IPS DF 6.9 (cell line): ENCODE results near the gene CPA4.
"Not testable (repeated sequence)": the region's sequence is repeated elsewhere in the genome, so short reads cannot be mapped to it uniquely, and the experiment has no call there.

Source experiments
- DNase-seq: peaks from one replicate; pipeline ENCODE4 v3.0.0-alpha.2; 2013; ENCODE audit warnings: low read depth, low spot score
- H3K27ac ChIP-seq: one replicate; pipeline ENCODE4 v1.5.1; 2013; ENCODE audit warnings: low read length, control low read depth
- H3K27me3 ChIP-seq: 2 replicates; pipeline ENCODE4 v1.6.1; 2013; ENCODE audit warnings: mild to moderate bottlenecking, low read length; ENCODE audit not compliant: control insufficient read depth, insufficient read depth
- H3K36me3 ChIP-seq: 2 replicates; pipeline ENCODE4 v1.6.1; 2013; ENCODE audit warnings: low read length; ENCODE audit not compliant: control insufficient read depth, insufficient read depth
- H3K4me1 ChIP-seq: 2 replicates; pipeline ENCODE4 v1.6.1; 2013; ENCODE audit warnings: low read length; ENCODE audit not compliant: control insufficient read depth, insufficient read depth
- H3K4me3 ChIP-seq: 2 replicates; pipeline ENCODE4 v1.5.1; 2013; ENCODE audit warnings: mild to moderate bottlenecking, low read length
- H3K9me3 ChIP-seq: 2 replicates; pipeline ENCODE4 v1.6.1; 2013; ENCODE audit warnings: low read length, inconsistent platforms; ENCODE audit not compliant: control insufficient read depth, insufficient read depth
- WGBS: extraction: QIAGEN DNeasy Blood & Tissue Kit; methylation state at CpG from one replicate; pipeline ENCODE4 v1.1.7; 2013; ENCODE audit warnings: mixed read lengths, missing lambda C conversion rate; ENCODE audit not compliant: insufficient read length, insufficient coverage; 5-methylcytosine and 5-hydroxymethylcytosine counted together

Gene CPA4

GRCh38 chr7:130292682-130293257, at the start of gene CPA4:
Gene CPA4, plus strand, starts transcription at chr7:130293161. Its CDS starts 20 bp downstream, at chr7:130293181.
- no peak for DNase-seq
- WGBS, result no CpG with 5 or more reads among the region's 1 CpG
- H3K27me3 ChIP-seq, result no peaks in the 10 kb centered on the region
- H3K4me3 ChIP-seq, result no peak within 1 kb of the TSS
- H3K9me3 ChIP-seq, result no peaks in the 10 kb centered on the region
- H3K4me1 ChIP-seq, result no peaks in the 10 kb centered on the region
- H3K36me3 ChIP-seq, result no peaks in the 10 kb centered on the region
- H3K27ac ChIP-seq, result no peak within 1 kb of the TSS

GRCh38 chr7:130243486-130243885, 49.5 kb upstream of the CPA4 start:
- not testable (repeated sequence) for H3K27me3 ChIP-seq, H3K36me3 ChIP-seq, DNase-seq, H3K9me3 ChIP-seq, H3K4me3 ChIP-seq, H3K27ac ChIP-seq, H3K4me1 ChIP-seq
- no CpG with 5 or more reads among the region's 1 CpG for WGBS

GRCh38 chr7:130246491-130246890, 46.5 kb upstream of the CPA4 start:
- H3K9me3 ChIP-seq, H3K27me3 ChIP-seq, H3K4me1 ChIP-seq, H3K4me3 ChIP-seq, H3K27ac ChIP-seq, H3K36me3 ChIP-seq, DNase-seq: not testable (repeated sequence)
- no CpG with 5 or more reads among the region's 1 CpG for WGBS

- WGBS, result no CpG with 5 or more reads among the region's 5 CpGs
- DNase-seq, H3K9me3 ChIP-seq, H3K27me3 ChIP-seq, H3K4me3 ChIP-seq, H3K36me3 ChIP-seq, H3K27ac ChIP-seq, H3K4me1 ChIP-seq: not testable (repeated sequence)
Measured at GRCh38 chr7:130248842-130249241, 44.1 kb upstream of the CPA4 start.

GRCh38 chr7:130249626-130250025, 43.3 kb upstream of the CPA4 start:
- DNase-seq, H3K4me3 ChIP-seq, H3K4me1 ChIP-seq, H3K27me3 ChIP-seq, H3K27ac ChIP-seq, H3K9me3 ChIP-seq, H3K36me3 ChIP-seq: not testable (repeated sequence)
- no CpG with 5 or more reads among the region's 3 CpGs for WGBS

- WGBS, result no CpG with 5 or more reads among the region's 6 CpGs
Measured at GRCh38 chr7:130254555-130254954, 38.4 kb upstream of the CPA4 start.

GRCh38 chr7:130256704-130257103, 36.3 kb upstream of the CPA4 start:
- Histone ChIP-seq H3K4me3 (no peak overlapping the region), H3K9me3 (peaks cover 2% of the 10 kb centered on the region; the same call in 1 of the 2 replicates), H3K36me3 (no peaks in the 10 kb centered on the region), H3K4me1 (peaks cover 2% of the 10 kb centered on the region; the same call in 1 of the 2 replicates), H3K27ac (no peak overlapping the region), H3K27me3 (no peaks in the 10 kb centered on the region)
- no peak for DNase-seq
- WGBS, result no CpG with 5 or more reads among the region's 2 CpGs

More at GRCh38 chr7:130254555-130254954, 38.4 kb upstream of the CPA4 start:
- DNase-seq, result no peak
- H3K27me3 ChIP-seq, result no peaks in the 10 kb centered on the region
- H3K4me1 ChIP-seq, result peaks cover 2% of the 10 kb centered on the region; the same call in 1 of the 2 replicates
- no peak overlapping the region for H3K27ac ChIP-seq
- H3K4me3 ChIP-seq, result no peak overlapping the region
- peaks cover 2% of the 10 kb centered on the region; the same call in 1 of the 2 replicates for H3K9me3 ChIP-seq
- H3K36me3 ChIP-seq, result no peaks in the 10 kb centered on the region

GRCh38 chr7:130258494-130259078, 34.4 kb upstream of the CPA4 start:
- H3K4me3 ChIP-seq, result no peak overlapping the region
- H3K9me3 ChIP-seq, result peaks cover 2% of the 10 kb centered on the region; the same call in 1 of the 2 replicates
- no peaks in the 10 kb centered on the region for H3K27me3 ChIP-seq
- no peaks in the 10 kb centered on the region for H3K36me3 ChIP-seq
- H3K27ac ChIP-seq, result no peak overlapping the region
- WGBS, result no CpG with 5 or more reads among the region's 1 CpG
- DNase-seq, result no peak
- peaks cover 2% of the 10 kb centered on the region; the same call in 1 of the 2 replicates for H3K4me1 ChIP-seq

GRCh38 chr7:130262448-130262847, 30.5 kb upstream of the CPA4 start:
- DNase-seq, result no peak
- Histone ChIP-seq H3K4me3 (no peak overlapping the region), H3K27me3 (no peaks in the 10 kb centered on the region), H3K27ac (no peak overlapping the region), H3K36me3 (no peaks in the 10 kb centered on the region), H3K4me1 (no peaks in the 10 kb centered on the region; the same call in 1 of the 2 replicates), H3K9me3 (peaks cover 2% of the 10 kb centered on the region; the same call in 1 of the 2 replicates)
- no CpG with 5 or more reads among the region's 2 CpGs for WGBS

- Histone ChIP-seq H3K36me3 (no peaks in the 10 kb centered on the region), H3K27me3 (no peaks in the 10 kb centered on the region), H3K9me3 (no peaks in the 10 kb centered on the region), H3K27ac (no peak overlapping the region), H3K4me3 (no peak overlapping the region), H3K4me1 (no peaks in the 10 kb centered on the region; the same call in 1 of the 2 replicates)
- DNase-seq, result no peak
- WGBS, result no CpG with 5 or more reads among the region's 2 CpGs
Measured at GRCh38 chr7:130263130-130263529, 29.8 kb upstream of the CPA4 start.
